HK-2 (cell line): ENCODE measurements around the gene APLNR.

ENCODE experiments used
- DNase-seq: peaks from one replicate; pipeline ENCODE4 v3.0.0-alpha.2; 2018; ENCODE audit not compliant: unreplicated experiment

The APLNR gene

DNA sequence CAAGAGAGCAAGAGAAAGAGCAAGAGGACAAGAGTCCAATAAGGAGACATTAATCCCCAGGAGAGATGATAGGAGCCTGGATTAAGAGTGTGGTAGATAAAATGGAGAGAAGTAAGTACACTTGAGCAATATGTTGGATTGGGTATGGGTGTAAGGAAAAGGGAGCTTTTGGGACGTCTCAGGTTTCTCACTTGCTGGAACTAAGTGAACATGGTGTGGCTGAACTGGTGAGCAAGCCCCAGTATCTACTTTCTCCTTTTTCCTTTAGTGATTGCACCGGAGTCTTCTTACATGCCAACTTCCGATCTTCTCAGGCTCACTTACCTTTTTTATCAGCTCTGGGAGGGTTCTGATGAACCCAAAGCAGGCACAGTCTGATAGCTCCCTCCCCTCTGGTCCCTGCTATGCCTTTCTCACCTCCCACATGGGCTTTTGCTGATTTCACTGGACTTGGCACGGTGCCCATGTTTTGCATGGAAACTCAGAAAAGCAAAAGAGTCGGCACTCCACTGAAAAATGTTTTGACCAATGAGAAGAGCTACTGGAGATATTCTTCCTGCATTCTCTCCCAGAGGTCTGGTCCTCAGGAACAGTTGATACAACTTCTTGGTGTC lies 14.5 kb upstream of the APLNR start:
- DNase-seq = no peak

GRCh38 chr11:57251037-57251436 lies 14.0 kb upstream of the APLNR start:
- no peak for DNase-seq

- DNase-seq = peak; percentile 22
Measured at GRCh38 chr11:57249384-57250319, 12.6 kb upstream of the APLNR start.

DNA sequence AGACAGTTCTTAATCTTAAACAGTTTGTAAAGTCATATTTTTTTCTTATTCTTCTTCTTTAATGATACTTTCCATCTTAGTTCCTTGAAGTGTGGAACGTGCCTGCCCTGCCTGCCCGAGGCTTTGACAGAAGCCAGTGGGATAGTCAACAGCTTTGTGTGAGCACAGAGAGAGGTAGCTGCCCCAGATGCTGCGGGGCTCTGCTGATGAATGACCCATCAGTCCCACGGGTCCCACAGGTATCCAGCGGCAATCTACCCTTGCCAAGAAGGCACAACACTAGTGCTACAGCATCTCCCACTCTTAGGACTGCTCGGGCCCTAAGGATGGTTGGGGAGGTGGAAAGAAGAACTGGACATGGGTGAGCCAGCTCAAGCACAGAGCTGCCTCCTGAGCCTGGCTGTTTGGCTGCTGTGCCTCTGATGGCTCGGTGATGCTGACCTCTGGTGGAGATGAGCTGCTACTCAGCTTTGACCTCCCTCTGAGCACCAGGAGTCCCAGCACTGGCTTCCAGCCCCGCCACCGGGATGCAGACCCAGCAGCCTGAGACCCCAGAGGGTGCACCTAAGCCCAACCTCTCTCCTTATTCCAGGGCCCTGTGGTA lies 11.8 kb upstream of the APLNR start:
- DNase-seq = peak; percentile 33

- no peak for DNase-seq
Measured at GRCh38 chr11:57244911-57245310, 7.9 kb upstream of the APLNR start.

GRCh38 chr11:57241353-57241972 lies 4.4 kb upstream of the APLNR start:
- no peak for DNase-seq

DNA sequence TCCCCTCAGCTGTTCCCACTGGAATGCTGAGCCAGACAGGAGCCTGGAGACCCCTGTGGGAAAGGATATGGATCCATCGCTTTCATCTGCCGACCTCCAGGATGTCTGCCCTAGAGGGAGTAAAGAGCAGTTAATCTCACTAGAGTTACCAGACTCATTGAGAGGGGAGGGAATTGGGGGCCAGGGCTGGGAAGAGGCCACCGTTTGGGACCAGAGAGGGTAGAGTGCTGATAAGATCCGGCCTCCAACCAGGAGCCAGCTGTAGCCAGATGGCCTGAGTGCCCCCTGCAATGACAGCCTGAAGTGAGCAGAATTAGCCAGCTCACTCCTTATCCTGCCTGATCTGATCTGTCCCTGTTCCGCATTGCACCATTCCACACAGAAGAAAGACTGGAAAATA lies 3.7 kb upstream of the APLNR start:
- DNase-seq = no peak

- no peak for DNase-seq
Measured at GRCh38 chr11:57240007-57240406, 3.0 kb upstream of the APLNR start.

DNA sequence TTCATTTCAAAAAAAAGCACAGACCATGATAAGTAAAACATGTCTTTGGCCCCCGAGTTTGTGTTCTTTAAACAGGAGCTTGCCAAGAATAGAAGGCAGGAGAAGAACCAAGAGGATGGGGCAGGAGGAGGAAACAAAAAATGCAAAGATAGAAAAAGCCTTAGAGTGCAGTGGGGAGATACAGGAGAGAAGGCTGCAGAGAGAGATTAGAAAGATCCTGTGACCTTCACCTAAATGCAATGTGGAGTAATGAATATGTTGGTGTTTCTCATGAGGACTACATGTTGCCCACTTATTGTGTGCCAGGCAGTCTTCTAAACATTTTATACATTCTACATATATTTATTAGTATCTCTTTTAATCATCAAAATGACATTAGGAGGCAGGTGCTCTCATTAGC lies 2.3 kb upstream of the APLNR start:
- DNase-seq = no peak

DNA sequence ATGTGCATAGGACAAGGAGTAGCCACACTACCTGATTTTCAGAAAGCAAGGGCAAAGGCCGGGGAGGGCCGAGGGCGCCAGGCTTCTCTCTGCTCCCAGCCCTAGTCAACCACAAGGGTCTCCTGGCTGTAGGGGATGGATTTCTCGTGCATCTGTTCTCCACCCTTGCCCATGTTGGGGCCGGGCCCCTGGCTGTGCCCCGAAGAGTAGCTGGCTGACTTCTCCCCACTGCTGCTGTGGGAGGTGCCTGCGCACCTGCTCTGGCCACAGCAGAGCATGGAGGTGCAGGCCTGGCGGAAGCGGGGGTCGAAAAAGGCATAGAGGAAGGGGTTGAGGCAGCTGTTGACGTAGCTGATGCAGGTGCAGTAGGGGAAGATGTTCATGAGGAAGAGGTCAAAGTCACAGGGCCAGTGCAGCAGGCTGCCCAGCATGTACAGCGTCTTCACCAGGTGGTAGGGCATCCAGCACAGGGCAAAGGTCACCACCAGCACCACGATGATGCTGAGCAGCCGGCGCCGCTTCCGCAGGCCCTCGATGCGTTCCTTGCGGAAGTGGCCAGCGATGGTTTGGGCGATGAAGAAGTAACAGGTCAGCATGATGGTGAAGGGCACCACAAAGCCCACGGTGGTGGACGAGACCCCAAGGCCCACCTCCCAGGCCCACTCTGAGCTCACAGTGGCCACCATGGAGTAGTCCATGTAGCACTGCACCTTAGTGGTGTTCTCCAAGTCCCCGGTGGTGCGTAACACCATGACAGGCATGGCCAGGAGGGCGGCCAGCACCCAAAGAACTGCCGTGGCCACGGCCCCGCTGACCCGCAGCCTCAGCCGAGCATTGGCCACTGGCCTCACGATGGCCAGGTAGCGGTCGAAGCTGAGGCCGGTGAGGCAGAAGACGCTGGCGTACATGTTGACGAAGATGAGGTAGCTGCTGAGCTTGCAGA lies 1.0 kb downstream of the APLNR start:
- no peak for DNase-seq

DNA sequence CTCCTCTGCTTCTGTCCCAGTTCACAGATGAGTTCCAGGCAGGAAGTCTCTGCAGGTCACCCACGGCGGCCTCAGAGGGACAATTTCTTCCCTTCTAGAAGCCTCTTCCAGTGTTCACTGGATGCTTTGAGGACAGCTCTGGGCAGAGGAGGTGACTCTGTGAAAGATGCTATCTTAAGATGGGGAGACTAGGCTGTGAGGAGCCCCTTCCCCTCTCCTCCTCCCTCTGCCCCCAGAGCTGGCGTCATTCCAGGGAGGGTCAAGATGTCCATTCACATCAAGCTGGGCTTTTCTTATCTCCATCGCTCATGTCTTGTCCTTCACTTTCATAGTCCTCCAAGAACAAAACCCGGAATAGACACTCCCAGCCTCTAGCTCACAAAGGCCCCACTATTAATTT lies 3.3 kb downstream of the APLNR start:
- DNase-seq = no peak

- no peak for DNase-seq
Measured at GRCh38 chr11:57231539-57232253, 5.4 kb downstream of the APLNR start.

- DNase-seq = no peak
Measured at GRCh38 chr11:57230791-57231538, 6.1 kb downstream of the APLNR start.

DNA sequence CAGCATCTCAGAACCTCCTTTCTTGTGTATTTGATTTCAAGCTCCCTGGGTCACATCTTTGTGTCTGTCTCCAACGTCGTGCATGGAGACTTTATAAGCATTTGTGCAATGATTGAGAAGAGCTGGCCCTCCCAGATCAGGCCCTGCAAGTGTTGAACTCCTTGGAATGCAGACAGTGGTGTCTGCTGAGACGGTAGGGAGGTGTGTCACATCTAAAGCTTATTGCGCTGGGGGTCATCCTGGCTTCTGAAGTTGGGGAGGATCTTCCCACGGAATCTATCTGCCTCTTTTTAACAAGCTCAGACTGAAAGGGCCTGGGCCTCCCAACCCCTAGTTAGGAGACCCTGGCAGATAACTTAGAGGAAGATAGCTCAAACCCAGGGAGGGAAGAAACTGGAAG lies 6.7 kb downstream of the APLNR start:
- DNase-seq = no peak

DNA sequence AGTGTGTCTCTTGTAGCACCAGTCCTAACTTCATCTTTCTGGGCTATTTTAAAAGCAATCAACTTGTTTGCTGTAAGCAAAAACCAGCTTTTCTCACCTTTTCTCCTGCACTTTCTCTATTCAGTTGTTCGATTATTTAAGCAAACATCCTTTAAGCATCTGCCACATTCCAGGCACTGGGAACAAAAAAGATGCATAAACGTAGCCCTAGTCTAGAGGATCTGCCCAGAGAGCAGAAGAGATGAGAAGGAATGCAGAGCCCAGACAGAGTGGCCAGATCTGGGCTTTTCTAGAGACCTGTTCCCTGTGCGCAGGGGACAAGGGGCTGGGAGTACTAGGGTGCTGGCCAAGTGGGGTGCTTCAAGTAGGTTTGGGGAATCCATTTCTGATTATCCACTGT lies 8.4 kb downstream of the APLNR start:
- DNase-seq = no peak

- no peak for DNase-seq
Measured at GRCh38 chr11:57224537-57224936, 12.5 kb downstream of the APLNR start.

DNA sequence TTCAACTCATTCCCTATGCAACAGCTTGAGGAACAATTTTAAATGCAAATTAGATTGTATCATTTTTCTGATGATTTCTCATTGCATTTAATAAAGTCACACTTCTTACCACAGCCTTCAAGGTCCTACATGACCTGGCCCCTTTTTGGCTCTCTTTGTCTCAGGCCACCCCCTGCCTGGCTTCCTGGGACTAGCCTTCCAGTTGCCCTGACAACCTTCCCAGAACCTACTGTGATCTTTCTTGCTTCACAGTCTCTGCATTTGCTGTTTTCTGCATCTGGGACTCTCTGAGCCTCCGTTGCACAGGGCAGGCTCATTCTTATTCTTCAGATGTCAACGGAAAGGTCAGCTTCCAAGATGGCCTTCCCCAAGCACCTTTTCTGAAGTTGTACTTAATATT lies 12.9 kb downstream of the APLNR start:
- no peak for DNase-seq

- no peak for DNase-seq
Measured at GRCh38 chr11:57223601-57224000, 13.4 kb downstream of the APLNR start.

GRCh38 chr11:57222239-57222638 lies 14.8 kb downstream of the APLNR start:
- DNase-seq = no peak

DNA sequence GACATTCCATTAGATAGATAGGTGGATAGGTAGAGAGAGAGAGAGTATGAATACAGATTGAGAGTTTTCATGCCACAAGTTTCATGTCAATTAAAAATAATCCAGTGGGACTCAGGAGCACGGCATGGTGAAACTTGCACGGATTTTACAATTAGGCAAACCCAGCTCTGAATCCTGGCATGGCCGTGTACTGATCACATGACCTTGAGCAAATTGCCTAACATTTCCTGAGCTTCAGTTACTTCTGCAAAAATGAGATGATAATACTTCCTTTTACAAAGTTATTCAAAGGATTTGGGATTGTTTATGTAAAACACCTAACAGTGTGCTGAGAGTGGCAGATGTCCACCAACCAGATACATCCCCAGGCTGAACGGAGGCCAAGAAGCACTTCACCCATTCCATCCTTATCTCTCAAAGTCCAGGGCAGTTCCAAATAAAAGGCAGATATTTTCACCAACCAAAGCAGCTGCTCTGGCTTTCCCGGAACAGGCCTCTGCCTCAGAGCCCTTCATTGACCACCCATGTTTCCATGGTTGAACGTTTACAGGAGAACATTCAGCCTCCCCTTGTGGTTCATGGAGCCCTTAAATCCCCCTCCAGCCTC lies 17.9 kb downstream of the APLNR start:
- no peak for DNase-seq
